Measurements from ENCODE around the gene LIF.

DNA sequence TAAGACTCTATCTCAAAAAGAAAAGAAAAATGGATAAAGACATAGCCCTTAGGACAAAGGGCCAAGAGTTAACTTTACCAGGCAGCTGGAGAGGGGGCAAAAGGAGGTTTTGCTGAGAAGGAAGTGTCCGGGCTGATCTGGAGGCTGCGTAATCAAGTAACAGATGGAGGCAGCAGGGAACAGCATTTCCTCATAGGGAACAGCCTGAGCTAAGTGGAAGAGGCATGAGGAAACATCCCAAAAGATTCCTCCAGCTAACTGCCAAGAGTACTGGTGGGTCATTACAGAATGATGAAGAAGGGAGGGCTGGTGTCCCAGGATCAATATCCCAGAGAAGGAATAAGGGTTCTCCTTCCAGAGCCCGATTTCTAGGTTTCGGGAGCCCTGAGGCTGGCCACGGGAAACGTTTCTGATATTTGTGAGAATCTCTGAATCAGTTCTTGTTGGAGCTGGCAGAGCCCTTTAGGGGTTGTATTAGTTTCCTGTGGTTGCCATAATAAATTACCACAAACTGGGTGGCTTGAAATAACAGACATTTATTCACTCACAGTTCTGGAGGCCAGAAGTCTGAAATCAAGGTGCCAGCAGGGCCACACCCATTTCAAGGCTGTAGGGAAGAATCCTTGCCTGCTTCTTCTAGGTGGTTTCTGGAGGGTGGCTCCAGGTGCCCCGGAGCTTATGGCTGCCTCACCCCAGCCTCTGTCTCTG, 21.2 kb downstream of the LIF start:
- TF ChIP-seq, protein P1, sequence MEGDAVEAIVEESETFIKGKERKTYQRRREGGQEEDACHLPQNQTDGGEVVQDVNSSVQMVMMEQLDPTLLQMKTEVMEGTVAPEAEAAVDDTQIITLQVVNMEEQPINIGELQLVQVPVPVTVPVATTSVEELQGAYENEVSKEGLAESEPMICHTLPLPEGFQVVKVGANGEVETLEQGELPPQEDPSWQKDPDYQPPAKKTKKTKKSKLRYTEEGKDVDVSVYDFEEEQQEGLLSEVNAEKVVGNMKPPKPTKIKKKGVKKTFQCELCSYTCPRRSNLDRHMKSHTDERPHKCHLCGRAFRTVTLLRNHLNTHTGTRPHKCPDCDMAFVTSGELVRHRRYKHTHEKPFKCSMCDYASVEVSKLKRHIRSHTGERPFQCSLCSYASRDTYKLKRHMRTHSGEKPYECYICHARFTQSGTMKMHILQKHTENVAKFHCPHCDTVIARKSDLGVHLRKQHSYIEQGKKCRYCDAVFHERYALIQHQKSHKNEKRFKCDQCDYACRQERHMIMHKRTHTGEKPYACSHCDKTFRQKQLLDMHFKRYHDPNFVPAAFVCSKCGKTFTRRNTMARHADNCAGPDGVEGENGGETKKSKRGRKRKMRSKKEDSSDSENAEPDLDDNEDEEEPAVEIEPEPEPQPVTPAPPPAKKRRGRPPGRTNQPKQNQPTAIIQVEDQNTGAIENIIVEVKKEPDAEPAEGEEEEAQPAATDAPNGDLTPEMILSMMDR (conservative IDR thresholded peaks at IDR 0.05; ENCODE audit: low read length): no peak
- no peak for TF ChIP-seq EZH2phosphoT487 (IDR thresholded peaks at IDR 0.05; ENCODE audit: borderline replicate concordance)
